ENCODE data around the gene PXK.

Gene PXK

DNA sequence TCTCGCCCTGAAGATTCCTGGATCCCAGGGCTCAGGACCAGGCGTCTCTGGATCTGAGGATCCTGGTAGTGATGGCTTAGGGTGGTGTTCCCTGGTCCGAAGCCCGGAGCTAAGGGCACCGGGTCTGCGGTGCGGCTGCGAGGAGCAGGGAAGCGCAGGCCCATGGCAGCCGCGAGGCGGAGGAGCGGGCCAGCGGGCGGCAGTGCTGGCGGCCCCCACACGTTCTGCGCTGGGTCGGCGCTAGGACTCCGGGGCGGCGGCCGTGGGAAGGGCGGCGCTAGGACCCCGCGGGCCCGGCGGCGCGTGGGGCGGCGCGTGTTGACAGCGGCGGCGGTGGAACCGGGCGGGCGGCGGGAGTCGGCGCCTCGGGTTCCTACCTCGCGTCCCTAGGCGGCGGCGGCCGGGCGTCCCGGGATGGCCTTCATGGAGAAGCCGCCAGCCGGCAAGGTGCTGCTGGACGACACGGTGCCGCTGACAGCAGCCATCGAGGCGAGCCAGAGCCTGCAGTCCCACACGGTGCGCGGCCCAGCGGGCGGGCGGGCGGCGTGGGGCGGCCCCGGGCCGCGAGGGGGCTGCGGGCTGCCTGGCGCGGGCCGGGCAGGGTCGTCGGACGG is at the start of gene PXK:
PXK (plus strand) TSS at position 318 of the 614 bp plus-strand sequence; CDS start at position 415, 97 bp downstream.
- H3K9me3 ChIP-seq (ENCODE audit: control insufficient read depth, insufficient read depth, low read depth, low read length) = no peaks in the 10 kb centered on the region
- ChIA-PET POLR2A (interaction anchor here (0.7 to 1.4 kb wide), 2 partner anchors 18 to 361 kb away, joined by 4 to 5 read pairs; no protein-coding TSS in a partner anchor), CTCF (interaction anchor here (0.5 to 1.3 kb wide), 5 partner anchors 26 to 199 kb away, joined by 3 to 5 read pairs (median 3); partner anchors contain the start of genes HTD2 and RPP14)
- no peaks in the 10 kb centered on the region for H3K36me3 ChIP-seq (ENCODE audit: control insufficient read depth in 2 of 2, insufficient read depth in 1 of 2, low read length in 2 of 2)
- peak within 1 kb of the TSS; percentile 69 for H3K27ac ChIP-seq (ENCODE audit: extremely low read depth, low read depth, low read length)
- H3K4me1 ChIP-seq (ENCODE audit: control insufficient read depth, insufficient read depth, low read length) = no peaks in the 10 kb centered on the region; the same call in 1 of the 2 replicates
- H3K4me3 ChIP-seq (ENCODE audit: low read depth, low read length) = peak within 1 kb of the TSS; percentile 81
- TF ChIP-seq, protein P1, sequence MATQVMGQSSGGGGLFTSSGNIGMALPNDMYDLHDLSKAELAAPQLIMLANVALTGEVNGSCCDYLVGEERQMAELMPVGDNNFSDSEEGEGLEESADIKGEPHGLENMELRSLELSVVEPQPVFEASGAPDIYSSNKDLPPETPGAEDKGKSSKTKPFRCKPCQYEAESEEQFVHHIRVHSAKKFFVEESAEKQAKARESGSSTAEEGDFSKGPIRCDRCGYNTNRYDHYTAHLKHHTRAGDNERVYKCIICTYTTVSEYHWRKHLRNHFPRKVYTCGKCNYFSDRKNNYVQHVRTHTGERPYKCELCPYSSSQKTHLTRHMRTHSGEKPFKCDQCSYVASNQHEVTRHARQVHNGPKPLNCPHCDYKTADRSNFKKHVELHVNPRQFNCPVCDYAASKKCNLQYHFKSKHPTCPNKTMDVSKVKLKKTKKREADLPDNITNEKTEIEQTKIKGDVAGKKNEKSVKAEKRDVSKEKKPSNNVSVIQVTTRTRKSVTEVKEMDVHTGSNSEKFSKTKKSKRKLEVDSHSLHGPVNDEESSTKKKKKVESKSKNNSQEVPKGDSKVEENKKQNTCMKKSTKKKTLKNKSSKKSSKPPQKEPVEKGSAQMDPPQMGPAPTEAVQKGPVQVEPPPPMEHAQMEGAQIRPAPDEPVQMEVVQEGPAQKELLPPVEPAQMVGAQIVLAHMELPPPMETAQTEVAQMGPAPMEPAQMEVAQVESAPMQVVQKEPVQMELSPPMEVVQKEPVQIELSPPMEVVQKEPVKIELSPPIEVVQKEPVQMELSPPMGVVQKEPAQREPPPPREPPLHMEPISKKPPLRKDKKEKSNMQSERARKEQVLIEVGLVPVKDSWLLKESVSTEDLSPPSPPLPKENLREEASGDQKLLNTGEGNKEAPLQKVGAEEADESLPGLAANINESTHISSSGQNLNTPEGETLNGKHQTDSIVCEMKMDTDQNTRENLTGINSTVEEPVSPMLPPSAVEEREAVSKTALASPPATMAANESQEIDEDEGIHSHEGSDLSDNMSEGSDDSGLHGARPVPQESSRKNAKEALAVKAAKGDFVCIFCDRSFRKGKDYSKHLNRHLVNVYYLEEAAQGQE (tag by site-specific recombination; IDR thresholded peaks at IDR 0.05) = no peak
- TF ChIP-seq ZNF274 (IDR thresholded peaks at IDR 0.05; ENCODE audit: low read length) = no peak
- no peak for TF ChIP-seq ZNF274 (tag by site-specific recombination; IDR thresholded peaks at IDR 0.05; ENCODE audit: borderline replicate concordance)
- peak; percentile 42; the same call in 1 of the 2 replicates for TF ChIP-seq ZNF596 (tag by site-specific recombination; IDR thresholded peaks at IDR 0.05)
- TF ChIP-seq ZNF184 (tag by site-specific recombination; IDR thresholded peaks at IDR 0.05) = 0 out of 2 replicates have a peak, but pooled peaks have one; percentile 59
- TF ChIP-seq GLIS2 (tag by site-specific recombination; IDR thresholded peaks at IDR 0.05) = peak; percentile 18; the same call in 1 of the 2 replicates
- TF ChIP-seq ZNF660 (tag by site-specific recombination; IDR thresholded peaks at IDR 0.05) = peak; percentile 89
- TF ChIP-seq ZNF768 (tag by site-specific recombination; IDR thresholded peaks at IDR 0.05) = peak; percentile 35; the same call in 1 of the 2 replicates
- no peak for TF ChIP-seq ZNF623 (tag by site-specific recombination; IDR thresholded peaks at IDR 0.05)
- TF ChIP-seq, protein P2, sequence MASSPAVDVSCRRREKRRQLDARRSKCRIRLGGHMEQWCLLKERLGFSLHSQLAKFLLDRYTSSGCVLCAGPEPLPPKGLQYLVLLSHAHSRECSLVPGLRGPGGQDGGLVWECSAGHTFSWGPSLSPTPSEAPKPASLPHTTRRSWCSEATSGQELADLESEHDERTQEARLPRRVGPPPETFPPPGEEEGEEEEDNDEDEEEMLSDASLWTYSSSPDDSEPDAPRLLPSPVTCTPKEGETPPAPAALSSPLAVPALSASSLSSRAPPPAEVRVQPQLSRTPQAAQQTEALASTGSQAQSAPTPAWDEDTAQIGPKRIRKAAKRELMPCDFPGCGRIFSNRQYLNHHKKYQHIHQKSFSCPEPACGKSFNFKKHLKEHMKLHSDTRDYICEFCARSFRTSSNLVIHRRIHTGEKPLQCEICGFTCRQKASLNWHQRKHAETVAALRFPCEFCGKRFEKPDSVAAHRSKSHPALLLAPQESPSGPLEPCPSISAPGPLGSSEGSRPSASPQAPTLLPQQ (tag by site-specific recombination; IDR thresholded peaks at IDR 0.05) = peak; percentile 70
- TF ChIP-seq ZNF112 (tag by site-specific recombination; IDR thresholded peaks at IDR 0.05) = no peak
- TF ChIP-seq ZNF121 (tag by site-specific recombination; IDR thresholded peaks at IDR 0.05) = no peak
- TF ChIP-seq, protein P3, sequence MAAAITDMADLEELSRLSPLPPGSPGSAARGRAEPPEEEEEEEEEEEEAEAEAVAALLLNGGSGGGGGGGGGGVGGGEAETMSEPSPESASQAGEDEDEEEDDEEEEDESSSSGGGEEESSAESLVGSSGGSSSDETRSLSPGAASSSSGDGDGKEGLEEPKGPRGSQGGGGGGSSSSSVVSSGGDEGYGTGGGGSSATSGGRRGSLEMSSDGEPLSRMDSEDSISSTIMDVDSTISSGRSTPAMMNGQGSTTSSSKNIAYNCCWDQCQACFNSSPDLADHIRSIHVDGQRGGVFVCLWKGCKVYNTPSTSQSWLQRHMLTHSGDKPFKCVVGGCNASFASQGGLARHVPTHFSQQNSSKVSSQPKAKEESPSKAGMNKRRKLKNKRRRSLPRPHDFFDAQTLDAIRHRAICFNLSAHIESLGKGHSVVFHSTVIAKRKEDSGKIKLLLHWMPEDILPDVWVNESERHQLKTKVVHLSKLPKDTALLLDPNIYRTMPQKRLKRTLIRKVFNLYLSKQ (tag by site-specific recombination; IDR thresholded peaks at IDR 0.05; ENCODE audit: borderline replicate concordance) = no peak
- TF ChIP-seq ZNF37A (tag by site-specific recombination; IDR thresholded peaks at IDR 0.05) = peak; percentile 59; the same call in 1 of the 2 replicates
- peak; percentile 84; the same call in 1 of the 2 replicates for TF ChIP-seq ZNF561 (tag by site-specific recombination; IDR thresholded peaks at IDR 0.05; ENCODE audit: borderline replicate concordance)
- TF ChIP-seq ZNF18 (tag by site-specific recombination; IDR thresholded peaks at IDR 0.05) = no peak
- no peak for TF ChIP-seq ZNF416 (tag by site-specific recombination; IDR thresholded peaks at IDR 0.05)
- peak; percentile 42; the same call in 1 of the 2 replicates for TF ChIP-seq YY1 (tag by site-specific recombination; IDR thresholded peaks at IDR 0.05)
- TF ChIP-seq ZBTB48 (tag by site-specific recombination; IDR thresholded peaks at IDR 0.05) = peak; percentile 76
- TF ChIP-seq ZNF423 (tag by site-specific recombination; IDR thresholded peaks at IDR 0.05) = no peak
- peak; percentile 62 for TF ChIP-seq ZBTB17 (tag by site-specific recombination; IDR thresholded peaks at IDR 0.05)
- TF ChIP-seq ZNF521 (tag by site-specific recombination; IDR thresholded peaks at IDR 0.05) = no peak
- TF ChIP-seq ZNF792 (tag by site-specific recombination; IDR thresholded peaks at IDR 0.05) = no peak
- no peak for TF ChIP-seq ZXDB (tag by site-specific recombination; IDR thresholded peaks at IDR 0.05)
- peak; percentile 81 for TF ChIP-seq ZNF600 (tag by site-specific recombination; IDR thresholded peaks at IDR 0.05)
- TF ChIP-seq, protein P4, sequence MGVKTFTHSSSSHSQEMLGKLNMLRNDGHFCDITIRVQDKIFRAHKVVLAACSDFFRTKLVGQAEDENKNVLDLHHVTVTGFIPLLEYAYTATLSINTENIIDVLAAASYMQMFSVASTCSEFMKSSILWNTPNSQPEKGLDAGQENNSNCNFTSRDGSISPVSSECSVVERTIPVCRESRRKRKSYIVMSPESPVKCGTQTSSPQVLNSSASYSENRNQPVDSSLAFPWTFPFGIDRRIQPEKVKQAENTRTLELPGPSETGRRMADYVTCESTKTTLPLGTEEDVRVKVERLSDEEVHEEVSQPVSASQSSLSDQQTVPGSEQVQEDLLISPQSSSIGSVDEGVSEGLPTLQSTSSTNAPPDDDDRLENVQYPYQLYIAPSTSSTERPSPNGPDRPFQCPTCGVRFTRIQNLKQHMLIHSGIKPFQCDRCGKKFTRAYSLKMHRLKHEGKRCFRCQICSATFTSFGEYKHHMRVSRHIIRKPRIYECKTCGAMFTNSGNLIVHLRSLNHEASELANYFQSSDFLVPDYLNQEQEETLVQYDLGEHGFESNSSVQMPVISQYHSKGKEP (tag by site-specific recombination; IDR thresholded peaks at IDR 0.05) = peak; percentile 73
- peak; percentile 29 for TF ChIP-seq ZBTB26 (tag by site-specific recombination; optimal IDR thresholded peaks at IDR 0.05)
- TF ChIP-seq ZNF626 (tag by site-specific recombination; IDR thresholded peaks at IDR 0.05) = 0 out of 2 replicates have a peak, but pooled peaks have one; percentile 37

Data from HEK293 (cell line).